GM21737 (cell line): Measurements from ENCODE around the gene PCDHA5.
"Not testable (repeated sequence)": the region's sequence is repeated elsewhere in the genome, so short reads cannot be mapped to it uniquely, and the experiment has no call there.

Experiments
- ATAC-seq: cut with Tn5 transposase; IDR thresholded peaks from one replicate; pipeline ENCODE4 v1.9.1; 2021; ENCODE audit warnings: mild to moderate bottlenecking, moderate library complexity; ENCODE audit not compliant: unreplicated experiment

PCDHA5 gene

GRCh38 chr5:140821375-140822280 is at the start of gene PCDHA5:
Gene PCDHA5 (plus strand): TSS chr5:140821613.
- no peak for ATAC-seq

- ATAC-seq = no peak
These were observed 40.9 kb upstream of the PCDHA5 start for GRCh38 chr5:140780512-140780911.

GRCh38 chr5:140785905-140786686 is 35.3 kb upstream of the PCDHA5 start, which contains the start of gene PCDHA1:
Gene PCDHA1 (plus strand): TSS chr5:140786140.
- ATAC-seq = no peak

GRCh38 chr5:140787422-140787821 is 34.0 kb upstream of the PCDHA5 start:
- not testable (repeated sequence) for ATAC-seq

- not testable (repeated sequence) for ATAC-seq
These were observed 33.4 kb upstream of the PCDHA5 start for GRCh38 chr5:140787849-140788504.

GRCh38 chr5:140791089-140791488 is 30.3 kb upstream of the PCDHA5 start:
- ATAC-seq = no peak

- ATAC-seq = no peak
These were observed 26.7 kb upstream of the PCDHA5 start, which contains the start of gene PCDHA2 for GRCh38 chr5:140794595-140795258. Gene PCDHA2 (plus strand): TSS chr5:140794852.

GRCh38 chr5:140795259-140795641 is 26.2 kb upstream of the PCDHA5 start:
- no peak for ATAC-seq

GRCh38 chr5:140796072-140796717 is 25.2 kb upstream of the PCDHA5 start:
- not testable (repeated sequence) for ATAC-seq

GRCh38 chr5:140796718-140797095 is 24.7 kb upstream of the PCDHA5 start:
- no peak for ATAC-seq

- no peak for ATAC-seq
These were observed 20.5 kb upstream of the PCDHA5 start, which contains the start of gene PCDHA3 for GRCh38 chr5:140800816-140801493. Gene PCDHA3 (plus strand): TSS chr5:140801057.

- no peak for ATAC-seq
These were observed 19.9 kb upstream of the PCDHA5 start for GRCh38 chr5:140801494-140801841.

- ATAC-seq = not testable (repeated sequence)
These were observed 19.0 kb upstream of the PCDHA5 start for GRCh38 chr5:140802381-140802780.

- no peak for ATAC-seq
These were observed 18.6 kb upstream of the PCDHA5 start for GRCh38 chr5:140802781-140803271.

- no peak for ATAC-seq
These were observed 14.3 kb upstream of the PCDHA5 start, which contains the start of gene PCDHA4 for GRCh38 chr5:140806834-140807775. Gene PCDHA4 (plus strand): TSS chr5:140807068.

- ATAC-seq = not testable (repeated sequence)
These were observed 13.0 kb upstream of the PCDHA5 start for GRCh38 chr5:140808241-140808888.

GRCh38 chr5:140808889-140809291 is 12.5 kb upstream of the PCDHA5 start:
- ATAC-seq = no peak

GRCh38 chr5:140822281-140822629 is 842 bp downstream of the PCDHA5 start:
- no peak for ATAC-seq
